Ureter (tissue), 1 donor: ENCODE data around the gene RSPO3. TPM values are rescaled to one million over a fixed set of nuclear protein-coding genes. Genes with fewer than 3 reads are reported as not detected.
"Not testable (repeated sequence)": the region's sequence is repeated elsewhere in the genome, so short reads cannot be mapped to it uniquely, and the experiment has no call there.

Experiments
- DNase-seq: peaks from one replicate; pipeline ENCODE4 v3.0.0-alpha.2; 2020; ENCODE audit warnings: low spot score
- total RNA-seq: library from RNA; stranded (reverse); gene quantifications from one replicate; pipeline ENCODE4 v1.2.4, GENCODE V29; 2023
- donor health status: DM: yes; HTN: yes; CAD: no.

RSPO3 gene, protein sequence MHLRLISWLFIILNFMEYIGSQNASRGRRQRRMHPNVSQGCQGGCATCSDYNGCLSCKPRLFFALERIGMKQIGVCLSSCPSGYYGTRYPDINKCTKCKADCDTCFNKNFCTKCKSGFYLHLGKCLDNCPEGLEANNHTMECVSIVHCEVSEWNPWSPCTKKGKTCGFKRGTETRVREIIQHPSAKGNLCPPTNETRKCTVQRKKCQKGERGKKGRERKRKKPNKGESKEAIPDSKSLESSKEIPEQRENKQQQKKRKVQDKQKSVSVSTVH
- 4.1 TPM for total RNA-seq

DNA sequence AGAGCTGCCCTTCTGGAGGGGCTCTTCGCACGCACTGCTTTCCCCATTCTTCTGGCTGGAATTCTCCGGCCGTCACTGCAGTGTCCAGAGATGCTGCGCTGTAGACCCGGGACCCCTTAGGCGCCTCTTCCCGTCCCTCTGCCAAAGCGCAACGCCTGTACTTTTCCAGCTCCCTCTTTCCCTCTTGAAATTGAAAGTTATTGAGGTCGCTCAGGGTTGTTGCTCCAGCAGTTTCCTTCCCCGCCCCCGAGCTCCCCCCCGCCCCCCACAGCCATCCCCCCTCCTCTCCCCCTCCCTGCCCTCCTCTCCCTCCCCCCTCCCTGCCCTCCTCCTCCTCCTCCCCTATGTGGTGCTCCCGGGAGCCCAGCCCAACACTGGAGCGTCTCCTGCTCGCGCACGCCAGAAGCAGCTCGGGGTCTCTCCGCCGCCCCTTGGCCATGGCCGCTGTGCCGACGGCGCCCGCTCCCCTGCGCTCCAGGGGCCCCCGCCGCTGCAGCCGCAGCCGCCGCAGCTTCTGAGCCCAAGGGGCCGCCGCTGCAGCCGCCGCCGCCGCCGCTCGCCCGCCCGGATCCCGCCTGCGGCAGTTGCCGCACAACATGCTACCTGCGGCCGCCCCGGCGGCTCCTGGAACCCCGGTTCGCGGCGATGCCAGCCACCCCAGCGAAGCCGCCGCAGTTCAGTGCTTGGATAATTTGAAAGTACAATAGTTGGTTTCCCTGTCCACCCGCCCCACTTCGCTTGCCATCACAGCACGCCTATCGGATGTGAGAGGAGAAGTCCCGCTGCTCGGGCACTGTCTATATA is at the start of gene RSPO3:
RSPO3 (plus strand) TSS at position 374 of the 804 bp plus-strand sequence. CDS start 522 bp downstream, outside the sequence.
- no peak for DNase-seq

DNA sequence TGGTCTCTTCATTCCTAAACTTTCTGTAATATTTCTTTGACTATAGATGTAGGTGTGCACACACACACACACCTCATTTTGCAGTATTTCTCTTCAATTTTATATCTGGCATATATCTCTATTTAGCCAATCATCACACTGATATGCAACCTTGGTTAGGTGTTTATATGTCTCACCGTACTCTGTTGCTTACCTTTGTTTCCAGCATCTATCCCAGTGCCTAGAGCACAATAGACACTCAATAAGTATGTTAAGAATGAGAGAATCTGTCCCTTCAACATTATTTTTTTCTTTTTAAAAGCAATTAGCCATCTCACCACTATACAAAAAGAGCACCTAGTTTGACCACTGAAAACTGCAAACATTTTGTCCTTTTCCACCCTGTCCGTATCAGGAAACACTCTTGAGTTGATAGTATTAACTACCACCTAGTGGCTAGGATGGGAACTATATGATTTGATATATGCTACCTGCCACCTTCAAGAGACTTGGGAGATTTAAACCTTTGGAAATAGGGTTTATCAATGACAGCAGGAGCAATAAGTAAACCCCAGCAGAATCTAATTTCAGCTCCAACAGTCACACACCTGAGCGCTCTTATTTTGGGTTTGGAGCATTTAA is 48.7 kb upstream of the RSPO3 start:
- no peak for DNase-seq

DNA sequence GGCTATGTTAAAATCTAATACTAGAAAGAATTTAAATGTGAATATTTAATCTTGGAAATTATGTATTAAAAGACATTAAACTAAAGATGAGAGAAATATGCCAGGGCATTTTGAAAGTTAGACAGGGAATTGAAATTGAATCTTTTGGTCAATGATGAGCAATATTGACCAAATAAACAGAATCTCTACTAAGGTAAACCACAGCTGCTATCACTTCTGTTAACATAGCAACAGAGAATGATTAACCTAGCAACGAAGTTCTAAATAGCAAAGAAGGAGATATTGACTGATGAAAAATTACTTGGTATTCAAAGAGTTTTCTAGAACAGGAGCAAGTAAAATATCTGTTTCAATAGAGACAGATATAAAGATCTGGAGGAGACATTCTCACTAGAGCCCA is 45.2 kb upstream of the RSPO3 start:
- no peak for DNase-seq

DNA sequence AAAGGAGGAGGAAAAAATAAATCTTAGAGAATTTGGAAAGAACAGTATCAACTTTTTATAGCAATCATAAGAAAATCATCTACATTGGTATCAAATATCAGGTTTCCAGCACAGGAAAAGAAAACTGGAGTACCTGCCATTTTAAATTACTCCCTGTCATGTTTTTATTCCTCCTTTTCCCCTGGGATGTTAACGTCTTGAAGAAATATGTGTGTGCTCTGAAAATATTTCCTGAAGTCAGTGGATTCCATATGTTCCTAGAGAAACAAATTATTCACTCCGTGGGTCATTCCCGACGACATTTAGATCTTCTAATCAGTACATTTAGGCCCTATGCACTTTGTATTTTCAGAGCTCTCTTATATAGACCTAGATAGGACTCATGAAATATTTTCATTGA is 42.0 kb upstream of the RSPO3 start:
- no peak for DNase-seq

DNA sequence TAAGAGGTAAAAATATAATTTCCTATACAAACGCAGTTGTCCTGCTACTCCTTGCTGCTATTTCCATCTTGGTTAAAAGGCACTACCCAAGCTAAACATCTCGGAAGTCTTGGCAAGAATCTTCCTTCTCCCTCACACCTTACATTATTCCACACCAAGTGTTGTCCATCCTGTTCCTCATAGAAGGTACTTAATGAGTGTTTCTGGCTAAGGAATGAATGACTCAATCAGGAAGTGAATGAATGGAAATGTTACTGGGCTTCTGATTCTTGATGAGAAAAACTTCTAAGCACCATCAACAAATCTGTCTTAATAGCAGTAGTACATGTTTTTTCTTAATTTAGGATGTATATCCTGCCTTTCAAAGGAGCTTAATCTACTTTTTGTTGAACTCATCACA is 40.6 kb upstream of the RSPO3 start:
- DNase-seq: no peak

GRCh38 chr6:127078669-127079068 is 39.8 kb upstream of the RSPO3 start:
- DNase-seq: no peak

DNA sequence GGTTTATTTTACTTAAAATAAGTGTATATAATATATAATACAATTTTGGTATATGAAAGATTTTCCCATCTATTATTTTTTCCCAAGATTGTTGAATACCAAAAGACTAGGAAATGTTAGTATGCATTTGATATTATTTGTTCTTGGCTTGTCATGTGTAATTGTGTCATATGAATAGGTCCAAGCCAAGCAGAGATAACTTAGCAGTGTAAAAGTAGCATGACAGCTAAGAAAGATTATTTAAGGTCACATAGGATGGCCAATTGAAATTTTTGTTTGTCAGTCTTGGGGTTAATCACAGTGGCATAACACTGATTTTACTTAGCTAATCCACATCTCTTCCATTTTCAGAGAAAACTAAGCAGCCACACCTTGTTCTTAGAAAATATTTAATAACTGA is 38.8 kb upstream of the RSPO3 start:
- no peak for DNase-seq

GRCh38 chr6:127080081-127080480 is 38.4 kb upstream of the RSPO3 start:
- no peak for DNase-seq

DNA sequence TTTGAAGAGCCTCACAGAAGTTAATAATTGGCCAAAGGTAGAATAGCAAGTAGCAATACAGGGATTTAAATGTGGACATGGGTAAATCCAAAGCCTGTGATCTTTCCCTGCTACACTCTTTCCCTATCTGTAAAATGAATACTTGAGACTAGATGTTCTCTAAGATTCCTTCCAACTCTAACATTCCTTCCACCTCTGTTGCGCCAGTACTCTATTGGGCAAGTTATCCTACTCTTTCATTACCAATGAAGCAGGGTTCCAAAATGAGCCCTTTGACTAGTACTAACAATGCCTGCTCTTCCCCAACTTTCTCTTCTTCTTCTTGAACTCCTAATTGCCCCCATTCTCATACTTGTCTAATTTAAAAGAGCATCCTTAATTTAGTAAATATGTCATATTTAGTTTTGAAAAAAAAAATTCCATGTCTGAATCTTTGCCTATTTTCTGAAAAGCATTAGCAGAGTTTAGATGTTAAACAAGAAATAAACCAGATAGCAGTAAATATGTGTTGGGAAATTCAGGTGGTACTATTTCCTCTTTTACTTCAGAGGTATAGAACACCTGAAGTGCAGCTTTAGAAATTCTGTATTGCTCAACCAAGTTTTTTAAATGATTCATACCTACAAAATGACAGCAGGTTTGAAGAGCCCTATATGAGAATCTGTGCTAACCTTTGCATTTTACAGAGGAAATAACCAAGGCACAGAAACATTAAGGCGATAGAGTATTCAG is 35.1 kb upstream of the RSPO3 start:
- DNase-seq: no peak

GRCh38 chr6:127083963-127084310 is 34.5 kb upstream of the RSPO3 start:
- no peak for DNase-seq

- no peak for DNase-seq
These were observed 33.3 kb upstream of the RSPO3 start for GRCh38 chr6:127085181-127085580.

DNA sequence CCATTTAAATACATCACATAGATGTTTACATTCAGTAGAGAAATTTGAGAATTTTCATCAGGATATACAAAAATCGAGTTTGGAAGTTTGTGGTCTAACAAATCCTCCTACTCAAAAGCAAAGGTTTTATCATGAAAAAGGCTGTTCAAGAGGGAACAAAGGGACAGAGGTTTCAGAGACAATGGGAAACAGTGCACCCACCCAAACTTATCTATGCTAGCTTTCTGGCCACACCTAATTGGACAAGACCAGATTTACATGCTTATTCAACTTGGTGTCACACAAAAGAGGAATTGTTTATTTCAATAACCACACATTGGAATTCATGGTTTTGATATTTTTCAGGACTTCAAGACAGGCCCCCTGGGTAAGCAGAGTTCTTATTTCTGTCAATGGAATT is 28.4 kb upstream of the RSPO3 start:
- DNase-seq: no peak

DNA sequence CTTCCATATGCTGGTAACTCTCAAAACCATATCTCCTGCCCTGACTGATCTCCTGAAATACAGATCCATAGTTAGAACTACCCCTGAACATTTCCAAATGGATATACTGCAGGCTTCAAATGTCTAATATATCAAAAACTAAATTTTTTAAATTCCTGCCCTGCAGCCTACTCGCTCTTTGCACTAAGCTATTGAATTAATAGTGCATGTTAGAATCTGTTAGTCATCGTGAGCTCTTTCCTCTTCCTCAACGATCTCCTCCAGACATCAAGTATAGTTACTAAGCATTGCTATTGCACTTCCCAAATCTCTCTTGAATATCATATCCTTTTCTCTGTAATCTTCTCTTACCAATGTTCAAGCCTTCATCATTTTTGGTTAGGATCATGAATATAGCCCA is 26.0 kb upstream of the RSPO3 start:
- no peak for DNase-seq

DNA sequence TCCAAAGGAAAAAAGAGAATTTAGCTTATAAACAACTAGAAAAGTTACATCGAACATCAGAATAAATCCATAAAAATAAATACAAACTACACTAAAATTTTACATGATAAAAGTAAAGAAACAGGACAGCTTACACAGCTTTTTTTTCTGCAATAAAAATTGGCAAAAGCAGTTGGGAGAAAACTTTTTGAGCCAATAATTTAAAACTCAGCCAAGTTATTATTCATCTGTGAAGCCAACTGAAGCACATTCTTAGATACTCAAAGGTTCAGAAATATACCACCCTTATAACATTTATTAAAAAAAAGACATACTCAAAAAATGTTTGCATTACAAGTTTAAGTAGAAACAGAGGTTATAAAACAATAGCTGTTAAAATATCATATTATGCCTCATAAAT is 23.7 kb upstream of the RSPO3 start:
- no peak for DNase-seq

DNA sequence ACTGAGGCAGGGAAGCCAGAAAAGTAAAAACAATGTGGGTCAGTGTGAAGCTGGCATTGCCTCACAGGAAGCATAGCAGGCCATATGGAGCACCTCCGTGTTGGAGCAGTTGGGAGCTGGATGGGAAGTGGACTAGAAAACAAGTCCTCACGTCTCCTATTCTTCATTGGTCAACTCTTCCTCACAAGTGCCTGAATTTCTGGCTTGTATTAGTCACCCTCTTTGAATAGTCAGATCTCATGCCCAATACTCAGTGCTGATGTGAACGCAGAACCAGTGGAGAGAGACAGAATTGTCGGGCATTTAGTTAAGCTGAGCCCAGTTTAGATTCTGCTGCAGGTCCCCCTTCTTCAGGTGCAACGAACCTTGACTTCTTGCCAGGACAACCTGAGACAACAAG is 22.3 kb upstream of the RSPO3 start:
- no peak for DNase-seq

GRCh38 chr6:127097442-127097841 is 21.0 kb upstream of the RSPO3 start:
- not testable (repeated sequence) for DNase-seq

- DNase-seq: no peak
These were observed 17.8 kb upstream of the RSPO3 start for GRCh38 chr6:127100510-127101140.

- no peak for DNase-seq
These were observed 16.2 kb upstream of the RSPO3 start for GRCh38 chr6:127102299-127102698.

DNA sequence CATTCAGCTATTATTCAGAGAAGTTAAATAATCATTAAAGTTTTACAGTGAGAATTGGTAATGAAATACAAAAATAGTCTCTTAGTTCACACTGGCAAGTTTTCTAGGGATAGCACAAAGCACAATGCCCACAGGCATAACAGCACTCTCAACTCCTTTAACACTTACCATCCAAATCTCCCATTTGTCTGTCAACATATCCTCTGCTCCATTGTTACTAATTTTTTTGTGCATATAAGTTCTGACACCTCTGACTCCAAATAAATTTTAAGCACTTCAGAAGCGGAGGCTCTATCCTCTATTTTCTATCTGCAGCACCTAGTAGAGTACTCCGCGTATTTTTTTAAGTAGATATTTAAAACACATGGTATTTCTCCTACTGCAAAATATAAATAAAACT is 15.6 kb upstream of the RSPO3 start:
- DNase-seq: no peak

GRCh38 chr6:127103482-127103881 is 15.0 kb upstream of the RSPO3 start:
- DNase-seq: no peak

DNA sequence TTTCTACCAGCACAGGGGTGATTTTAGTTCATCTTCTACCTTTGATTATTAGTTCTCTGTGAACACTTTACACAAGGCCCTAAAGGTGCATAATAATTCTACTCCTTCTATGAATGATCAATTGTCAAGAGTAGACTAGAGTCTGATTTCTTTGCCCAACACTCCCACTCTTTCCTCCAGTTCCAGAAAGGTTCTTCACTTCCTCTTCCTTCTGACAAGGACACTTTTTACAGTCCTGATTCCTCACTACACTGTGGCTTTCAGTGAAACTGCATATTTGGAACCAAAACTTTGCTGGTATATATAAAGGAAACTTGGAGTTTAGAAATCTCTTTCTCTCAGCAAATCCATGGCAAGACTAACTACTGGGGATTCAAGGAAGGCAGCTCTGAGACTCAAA is 10.6 kb upstream of the RSPO3 start:
- no peak for DNase-seq

GRCh38 chr6:127110712-127111111 is 7.8 kb upstream of the RSPO3 start:
- DNase-seq: no peak
